Myocyte (in vitro differentiated cells): Measurements from ENCODE around the gene FAM83F. TPM values are rescaled to one million over a fixed set of nuclear protein-coding genes. Genes with fewer than 3 reads are reported as not detected.
"Not testable (repeated sequence)": the region's sequence is repeated elsewhere in the genome, so short reads cannot be mapped to it uniquely, and the experiment has no call there.

ENCODE experiments used
- DNase-seq: peaks from one replicate; pipeline ENCODE4 v3.0.0-alpha.2; 2012; ENCODE audit warnings: low read depth
- total RNA-seq: library from RNA; depleted of rRNA; stranded (reverse); fragments of >200 nt; gene quantifications from 2 replicates; pipeline ENCODE4 v1.2.3, GENCODE V29; 2014

FAM83F gene
- total RNA-seq, 1 donor from 2014 or later = not detected

- not testable (repeated sequence) for DNase-seq
Measured at GRCh38 chr22:39992894-39993293, 1.9 kb upstream of the FAM83F start.

GRCh38 chr22:39994041-39994565 is 651 bp upstream of the FAM83F start:
- no peak for DNase-seq

- no peak for DNase-seq
Measured at GRCh38 chr22:39995393-39996252, 869 bp downstream of the FAM83F start.

GRCh38 chr22:39996732-39997131 is 2.0 kb downstream of the FAM83F start:
- DNase-seq = no peak

- no peak for DNase-seq
Measured at GRCh38 chr22:39997421-39997820, 2.7 kb downstream of the FAM83F start.

GRCh38 chr22:39997939-39998726 is 3.4 kb downstream of the FAM83F start:
- no peak for DNase-seq

GRCh38 chr22:39999144-39999757 is 4.5 kb downstream of the FAM83F start:
- peak; percentile 12 for DNase-seq

- DNase-seq = peak; percentile 58
Measured at GRCh38 chr22:40000171-40000570, 5.4 kb downstream of the FAM83F start.

- DNase-seq = no peak
Measured at GRCh38 chr22:40001106-40001505, 6.4 kb downstream of the FAM83F start.

GRCh38 chr22:40001800-40002577 is 7.2 kb downstream of the FAM83F start:
- DNase-seq = no peak

- peak; percentile 40 for DNase-seq
Measured at GRCh38 chr22:40002935-40003715, 8.4 kb downstream of the FAM83F start.

- DNase-seq = no peak
Measured at GRCh38 chr22:40004836-40005235, 10.1 kb downstream of the FAM83F start.

GRCh38 chr22:40006641-40007040 is 11.9 kb downstream of the FAM83F start:
- DNase-seq = no peak

- DNase-seq = no peak
Measured at GRCh38 chr22:40007853-40008710, 13.3 kb downstream of the FAM83F start.

- DNase-seq = no peak
Measured at GRCh38 chr22:40008726-40009291, 14.1 kb downstream of the FAM83F start.

GRCh38 chr22:40009292-40009774 is 14.6 kb downstream of the FAM83F start:
- DNase-seq = no peak

- no peak for DNase-seq
Measured at GRCh38 chr22:40009951-40010671, 15.4 kb downstream of the FAM83F start.

- DNase-seq = no peak
Measured at GRCh38 chr22:40010746-40011145, 16.0 kb downstream of the FAM83F start.
